K562 (cell line): ENCODE results near the gene MFSD11. TPM values are rescaled to one million over a fixed set of nuclear protein-coding genes. Genes with fewer than 3 reads are reported as not detected.

ENCODE experiments used
- ATAC-seq: fragments of 200-7000 bp; cut with Tn5 transposase; 3 replicates; pipeline ENCODE4 v1.9.1; 2020; ENCODE audit warnings: moderate library complexity
- BruUV-seq: library from RNA; stranded (reverse); fragments of 400-500 nt; replicated peaks from 2 replicates; lab custom pipeline; 2021; lab: Mats Ljungman, UMichigan
- CTCF ChIA-PET: fragments of 300-600 bp; formaldehyde crosslinking; extraction: SDS; loops from one replicate; lab custom pipeline; 2021; ENCODE audit warnings: low intra/inter-chr PET ratio; lab: Yijun Ruan, JAX
- POLR2A ChIA-PET: fragments of 300-600, 350-650 bp; sonication (Branson Sonifier 250); formaldehyde crosslinking; extraction: SDS; loops from one replicate; lab custom pipeline; 2021; ENCODE audit warnings: antibody characterized with exemption, inconsistent platforms; lab: Yijun Ruan, JAX
- DNase-seq, 4 experiments: peaks; one replicate each; pipeline versions ENCODE4 v3.0.0 to v3.0.0-alpha.2; 2011 to 2018; ENCODE audit warnings: low spot score in 3 of 4, mixed read lengths in 3 of 4; ENCODE audit errors: extremely low read depth in 1 of 4
- FAIRE-seq: peaks from 2 replicates; lab custom pipeline; 2011; peaks lifted over from hg19 to GRCh38; lab: Jason Lieb, UNC
- H2AFZ ChIP-seq: 2 replicates; pipeline ENCODE4 v1.6.0; 2011; ENCODE audit warnings: low read depth, low read length, control low read depth, inconsistent platforms
- H3K27ac ChIP-seq: fragments of 200-600 bp; 3 replicates; pipeline ENCODE4 v1.8.0; 2011; ENCODE audit warnings: low read depth, mild to moderate bottlenecking, control low read depth, inconsistent platforms, low read length, moderate library complexity, mixed read lengths; ENCODE audit errors: extremely low read depth
- H3K27me3 ChIP-seq, 2 experiments: fragments of 300-600 bp in 1 of 2; 2 replicates in 1 of 2; 3 replicates in 1 of 2; pipeline versions ENCODE4 v1.6.0 to v1.8.0; 2011; ENCODE audit warnings: inconsistent platforms in 2 of 2, low read length in 2 of 2, mild to moderate bottlenecking in 1 of 2, mixed read lengths in 1 of 2, moderate library complexity in 1 of 2; ENCODE audit not compliant: control insufficient read depth in 2 of 2, insufficient read depth in 2 of 2
- H3K36me3 ChIP-seq: fragments of 300-600 bp; 3 replicates; pipeline ENCODE4 v1.8.0; 2011; ENCODE audit warnings: mild to moderate bottlenecking, low read length, inconsistent platforms; ENCODE audit not compliant: control insufficient read depth, insufficient read depth
- H3K4me1 ChIP-seq, 2 experiments: fragments of 200-600 bp in 1 of 2; replicated peaks in 1 of 2; 2 replicates in 1 of 2; 3 replicates in 1 of 2; pipeline versions ENCODE4 v1.5.1 to v1.8.0; 2011; ENCODE audit warnings: inconsistent platforms in 2 of 2, low read length in 2 of 2, mild to moderate bottlenecking in 1 of 2, mixed read lengths in 1 of 2, moderate library complexity in 1 of 2; ENCODE audit not compliant: control insufficient read depth in 2 of 2, insufficient read depth in 2 of 2
- H3K4me2 ChIP-seq: 2 replicates; pipeline ENCODE4 v1.6.1; 2011; ENCODE audit warnings: low read length, control low read depth, inconsistent platforms, mixed read lengths; ENCODE audit not compliant: insufficient read depth
- H3K4me3 ChIP-seq: fragments of 200-600 bp; sonication (generic), shearing (Covaris generic); 2 replicates; pipeline ENCODE4 v1.5.1; 2016; ENCODE audit warnings: control low read depth, inconsistent platforms
- H3K79me2 ChIP-seq: fragments of 200-600 bp; 3 replicates; pipeline ENCODE4 v1.8.0; 2011; ENCODE audit warnings: low read length, inconsistent platforms; ENCODE audit not compliant: control insufficient read depth, insufficient read depth
- H3K9ac ChIP-seq, 2 experiments: 2 replicates each; pipeline versions ENCODE4 v1.6.0 to v1.6.1; 2011; ENCODE audit warnings: low read depth in 2 of 2, low read length in 2 of 2, control low read depth in 1 of 2, inconsistent platforms in 1 of 2, mild to moderate bottlenecking in 1 of 2, mixed read lengths in 1 of 2; ENCODE audit not compliant: insufficient read depth in 1 of 2
- H3K9me1 ChIP-seq: one replicate; pipeline ENCODE4 v1.6.0; 2011; ENCODE audit warnings: inconsistent platforms, mild to moderate bottlenecking, low read length, moderate library complexity; ENCODE audit not compliant: control insufficient read depth, insufficient read depth
- H3K9me3 ChIP-seq: replicated peaks from 2 replicates; pipeline ENCODE4 v1.5.1; 2011; ENCODE audit warnings: low read depth, low read length, inconsistent platforms; ENCODE audit not compliant: control insufficient read depth, insufficient read depth
- H4K20me1 ChIP-seq: replicated peaks from 2 replicates; pipeline ENCODE4 v1.6.1; 2011; ENCODE audit warnings: low read length, inconsistent platforms, mixed read lengths; ENCODE audit not compliant: control insufficient read depth, insufficient read depth
- CCAR2 ChIP-seq: fragments of 200-400 bp; formaldehyde crosslinking; IDR thresholded peaks from 2 replicates; pipeline ENCODE4 v1.6.1; 2017; ENCODE audit warnings: mild to moderate bottlenecking, low read depth, low read length
- CREB1 ChIP-seq, 2 experiments: sonication (generic) in 1 of 2; formaldehyde crosslinking in 1 of 2; IDR thresholded peaks; 2 replicates each; pipeline versions ENCODE4 v1.6.1 to v1.8.0; 2012 to 2022; ENCODE audit warnings: inconsistent platforms in 1 of 2, mild to moderate bottlenecking in 1 of 2, missing genetic modification reagents in 1 of 2, moderate library complexity in 1 of 2
- FOXM1 ChIP-seq, 2 experiments: fragments of 450-650 bp in 1 of 2; sonication (generic) in 1 of 2; formaldehyde crosslinking in 1 of 2; IDR thresholded peaks; 2 replicates each; pipeline versions ENCODE4 v1.6.1 to v1.9.0; 2017 to 2022; ENCODE audit warnings: low read depth in 2 of 2, mild to moderate bottlenecking in 2 of 2, missing genetic modification reagents in 1 of 2, moderate library complexity in 1 of 2
- LCOR ChIP-seq: sonication (generic); formaldehyde crosslinking; IDR thresholded peaks from 2 replicates; pipeline ENCODE4 v1.8.0; 2022; ENCODE audit warnings: mild to moderate bottlenecking, missing genetic modification reagents
- SRSF9 ChIP-seq: fragments of 200-400 bp; formaldehyde crosslinking; IDR thresholded peaks from 2 replicates; pipeline ENCODE4 v1.6.1; 2017; ENCODE audit warnings: low read depth, low read length, borderline replicate concordance
- STAT5A ChIP-seq: IDR thresholded peaks from 2 replicates; pipeline ENCODE4 v1.6.1; 2012; ENCODE audit warnings: low read length, inconsistent platforms, borderline replicate concordance
- ZNF780A ChIP-seq: fragments of 250-450 bp; sonication (Bioruptor Pico); IDR thresholded peaks from 2 replicates; pipeline ENCODE4 v1.5.0; 2021; ENCODE audit warnings: mild to moderate bottlenecking
- WGBS: fragments of 100-300 bp; shearing (Covaris generic); methylation state at CpG from one replicate; pipeline ENCODE4 v1.1.6; 2016; ENCODE audit warnings: low coverage, mixed read lengths; ENCODE audit not compliant: insufficient coverage; ENCODE audit errors: missing lambda C conversion rate; 5-methylcytosine and 5-hydroxymethylcytosine counted together
- in situ Hi-C: fragments of 300-500 bp; cut with MboI; formaldehyde crosslinking; loops from 4 replicates; pipeline ENCODE4 v1.15.0; 2018; ENCODE audit warnings: inconsistent platforms, mixed read lengths
- intact Hi-C: fragments of 100-400 bp; cut with micrococcal nuclease; formaldehyde crosslinking; loops from 2 replicates; pipeline ENCODE4 v1.14.2; 2022
- polyA plus RNA-seq, 8 experiments: library from polyadenylated mRNA; depleted of rRNA in 4 of 8; stranded (reverse) in 5 of 8; unstranded in 3 of 8; fragments of >200 nt; fragmentation: Nextera tagmentation in 2 of 8; fragmentation: Illumina TruSeq in 1 of 8; extraction: Ambion mirVana in 2 of 8; extraction: Trizol in 1 of 8; gene quantifications; 2 replicates each; pipeline versions ENCODE4 v1.2.1 to v1.2.3, GENCODE V29; 2011 to 2014; ENCODE audit warnings: inconsistent platforms in 1 of 8, missing spikeins in 1 of 8
- total RNA-seq, 7 experiments: library from RNA; depleted of rRNA in 6 of 7; stranded (reverse); fragments of >200 nt in 6 of 7; fragmentation: Illumina TruSeq in 2 of 7; extraction: Trizol in 2 of 7; gene quantifications; 2 replicates each; pipeline versions ENCODE4 v1.2.1 to v1.2.3, GENCODE V29; 2011 to 2021; ENCODE audit warnings: low replicate concordance in 1 of 7
- TF ChIP-seq, protein P1 (sequence below): fragments of 450-650 bp; formaldehyde crosslinking; IDR thresholded peaks from 2 replicates; pipeline ENCODE4 v1.4.0; 2020; ENCODE audit warnings: mild to moderate bottlenecking, mixed read lengths
- TF ChIP-seq, protein P2 (sequence below): fragments of 450-650 bp; IDR thresholded peaks from 2 replicates; pipeline ENCODE4 v1.6.1; 2016; ENCODE audit warnings: mild to moderate bottlenecking
- TF ChIP-seq, protein P3 (sequence below): sonication (generic); formaldehyde crosslinking; IDR thresholded peaks from 2 replicates; pipeline ENCODE4 v1.8.1; 2023; ENCODE audit warnings: missing genetic modification reagents, mild to moderate bottlenecking, borderline replicate concordance

Gene MFSD11
- total and polyA plus RNA-seq, 9 of the 15 experiments (the other 6 are each of a cell fraction or from before 2014, with no cell fraction given) = 14.4 to 24.5 (median 19.9) TPM

DNA sequence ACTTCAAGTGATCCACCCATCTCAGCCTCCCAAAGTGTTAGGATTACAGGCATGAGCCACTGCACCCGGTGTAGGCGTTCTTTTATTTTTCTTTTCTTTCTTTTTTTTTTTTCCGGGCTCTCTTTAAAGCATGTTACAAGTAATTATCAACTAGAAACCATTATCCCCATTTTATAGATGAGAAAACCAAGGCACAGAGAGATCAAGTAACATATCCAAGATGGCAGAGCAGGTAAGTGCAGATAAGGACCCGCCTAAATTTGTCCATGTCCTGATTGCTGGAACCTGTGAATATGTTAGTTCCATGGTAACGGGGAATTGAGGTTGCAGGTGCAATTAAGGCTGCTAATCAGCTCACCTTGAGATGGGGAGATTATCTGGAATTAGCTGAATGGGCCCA lies 54.4 kb downstream of the MFSD11 start:
- Histone ChIP-seq H3K27me3 (no peaks in the 10 kb centered on the region), H3K27ac (no peak overlapping the region), H3K9me3 (no peaks in the 10 kb centered on the region), H3K9me1 (no peaks in the 10 kb centered on the region), H4K20me1 (no peaks in the 10 kb centered on the region), H3K4me1 (peaks cover 18 to 31% of the 10 kb centered on the region in 2 experiments), H2AFZ (no peak overlapping the region), H3K4me2 (no peak overlapping the region), H3K9ac (no peak overlapping the region), H3K36me3 (no peaks in the 10 kb centered on the region), H3K79me2 (no peaks in the 10 kb centered on the region), H3K4me3 (no peak overlapping the region)
- POLR2A ChIA-PET = no interaction called here
- no peak for FAIRE-seq
- WGBS = 78% methylated on average over 5 of the region's 5 CpGs
- no peak for ATAC-seq
- CTCF ChIA-PET = no interaction called here
- intact Hi-C loops = loop anchor here (5.0 to 10.0 kb wide), 2 partner anchors 75 to 282 kb away; partner anchors contain the start of gene MGAT5B
- in situ Hi-C loops = no loop called here
- DNase-seq = no peak
- BruUV-seq = no TSS peak
- no peak for TF ChIP-seq LCOR (CRISPR knock-in tag)
- no peak for TF ChIP-seq CCAR2
- TF ChIP-seq, protein P1, sequence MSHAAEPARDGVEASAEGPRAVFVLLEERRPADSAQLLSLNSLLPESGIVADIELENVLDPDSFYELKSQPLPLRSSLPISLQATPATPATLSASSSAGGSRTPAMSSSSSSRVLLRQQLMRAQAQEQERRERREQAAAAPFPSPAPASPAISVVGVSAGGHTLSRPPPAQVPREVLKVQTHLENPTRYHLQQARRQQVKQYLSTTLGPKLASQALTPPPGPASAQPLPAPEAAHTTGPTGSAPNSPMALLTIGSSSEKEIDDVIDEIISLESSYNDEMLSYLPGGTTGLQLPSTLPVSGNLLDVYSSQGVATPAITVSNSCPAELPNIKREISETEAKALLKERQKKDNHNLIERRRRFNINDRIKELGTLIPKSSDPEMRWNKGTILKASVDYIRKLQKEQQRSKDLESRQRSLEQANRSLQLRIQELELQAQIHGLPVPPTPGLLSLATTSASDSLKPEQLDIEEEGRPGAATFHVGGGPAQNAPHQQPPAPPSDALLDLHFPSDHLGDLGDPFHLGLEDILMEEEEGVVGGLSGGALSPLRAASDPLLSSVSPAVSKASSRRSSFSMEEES (CRISPR knock-in tag) = no peak
- TF ChIP-seq, protein P2, sequence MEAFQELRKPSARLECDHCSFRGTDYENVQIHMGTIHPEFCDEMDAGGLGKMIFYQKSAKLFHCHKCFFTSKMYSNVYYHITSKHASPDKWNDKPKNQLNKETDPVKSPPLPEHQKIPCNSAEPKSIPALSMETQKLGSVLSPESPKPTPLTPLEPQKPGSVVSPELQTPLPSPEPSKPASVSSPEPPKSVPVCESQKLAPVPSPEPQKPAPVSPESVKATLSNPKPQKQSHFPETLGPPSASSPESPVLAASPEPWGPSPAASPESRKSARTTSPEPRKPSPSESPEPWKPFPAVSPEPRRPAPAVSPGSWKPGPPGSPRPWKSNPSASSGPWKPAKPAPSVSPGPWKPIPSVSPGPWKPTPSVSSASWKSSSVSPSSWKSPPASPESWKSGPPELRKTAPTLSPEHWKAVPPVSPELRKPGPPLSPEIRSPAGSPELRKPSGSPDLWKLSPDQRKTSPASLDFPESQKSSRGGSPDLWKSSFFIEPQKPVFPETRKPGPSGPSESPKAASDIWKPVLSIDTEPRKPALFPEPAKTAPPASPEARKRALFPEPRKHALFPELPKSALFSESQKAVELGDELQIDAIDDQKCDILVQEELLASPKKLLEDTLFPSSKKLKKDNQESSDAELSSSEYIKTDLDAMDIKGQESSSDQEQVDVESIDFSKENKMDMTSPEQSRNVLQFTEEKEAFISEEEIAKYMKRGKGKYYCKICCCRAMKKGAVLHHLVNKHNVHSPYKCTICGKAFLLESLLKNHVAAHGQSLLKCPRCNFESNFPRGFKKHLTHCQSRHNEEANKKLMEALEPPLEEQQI = no peak
- TF ChIP-seq ZNF780A (CRISPR knock-in tag) = no peak
- TF ChIP-seq, protein P3, sequence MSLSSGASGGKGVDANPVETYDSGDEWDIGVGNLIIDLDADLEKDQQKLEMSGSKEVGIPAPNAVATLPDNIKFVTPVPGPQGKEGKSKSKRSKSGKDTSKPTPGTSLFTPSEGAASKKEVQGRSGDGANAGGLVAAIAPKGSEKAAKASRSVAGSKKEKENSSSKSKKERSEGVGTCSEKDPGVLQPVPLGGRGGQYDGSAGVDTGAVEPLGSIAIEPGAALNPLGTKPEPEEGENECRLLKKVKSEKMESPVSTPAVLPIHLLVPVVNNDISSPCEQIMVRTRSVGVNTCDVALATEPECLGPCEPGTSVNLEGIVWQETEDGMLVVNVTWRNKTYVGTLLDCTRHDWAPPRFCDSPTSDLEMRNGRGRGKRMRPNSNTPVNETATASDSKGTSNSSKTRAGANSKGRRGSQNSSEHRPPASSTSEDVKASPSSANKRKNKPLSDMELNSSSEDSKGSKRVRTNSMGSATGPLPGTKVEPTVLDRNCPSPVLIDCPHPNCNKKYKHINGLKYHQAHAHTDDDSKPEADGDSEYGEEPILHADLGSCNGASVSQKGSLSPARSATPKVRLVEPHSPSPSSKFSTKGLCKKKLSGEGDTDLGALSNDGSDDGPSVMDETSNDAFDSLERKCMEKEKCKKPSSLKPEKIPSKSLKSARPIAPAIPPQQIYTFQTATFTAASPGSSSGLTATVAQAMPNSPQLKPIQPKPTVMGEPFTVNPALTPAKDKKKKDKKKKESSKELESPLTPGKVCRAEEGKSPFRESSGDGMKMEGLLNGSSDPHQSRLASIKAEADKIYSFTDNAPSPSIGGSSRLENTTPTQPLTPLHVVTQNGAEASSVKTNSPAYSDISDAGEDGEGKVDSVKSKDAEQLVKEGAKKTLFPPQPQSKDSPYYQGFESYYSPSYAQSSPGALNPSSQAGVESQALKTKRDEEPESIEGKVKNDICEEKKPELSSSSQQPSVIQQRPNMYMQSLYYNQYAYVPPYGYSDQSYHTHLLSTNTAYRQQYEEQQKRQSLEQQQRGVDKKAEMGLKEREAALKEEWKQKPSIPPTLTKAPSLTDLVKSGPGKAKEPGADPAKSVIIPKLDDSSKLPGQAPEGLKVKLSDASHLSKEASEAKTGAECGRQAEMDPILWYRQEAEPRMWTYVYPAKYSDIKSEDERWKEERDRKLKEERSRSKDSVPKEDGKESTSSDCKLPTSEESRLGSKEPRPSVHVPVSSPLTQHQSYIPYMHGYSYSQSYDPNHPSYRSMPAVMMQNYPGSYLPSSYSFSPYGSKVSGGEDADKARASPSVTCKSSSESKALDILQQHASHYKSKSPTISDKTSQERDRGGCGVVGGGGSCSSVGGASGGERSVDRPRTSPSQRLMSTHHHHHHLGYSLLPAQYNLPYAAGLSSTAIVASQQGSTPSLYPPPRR (CRISPR knock-in tag) = no peak
- no peak for TF ChIP-seq CREB1 (IDR thresholded peaks at IDR 0.05)
- no peak for TF ChIP-seq CREB1 (CRISPR knock-in tag; IDR thresholded peaks at IDR 0.05)
- no peak for TF ChIP-seq FOXM1 (IDR thresholded peaks at IDR 0.05; ENCODE audit: low read depth)
- no peak for TF ChIP-seq FOXM1 (CRISPR knock-in tag; IDR thresholded peaks at IDR 0.05; ENCODE audit: low read depth)
- TF ChIP-seq STAT5A = no peak
- no peak for TF ChIP-seq SRSF9
